Ishikawa (cell line): ENCODE data around the gene MTUS2.

Experiments
- FOXM1 ChIP-seq: IDR thresholded peaks from 2 replicates; pipeline ENCODE4 v1.6.1; 2012; ENCODE audit warnings: low read depth, borderline replicate concordance
- NFIC ChIP-seq: IDR thresholded peaks from 2 replicates; pipeline ENCODE4 v1.6.1; 2012
- RAD21 ChIP-seq: IDR thresholded peaks from 2 replicates; pipeline ENCODE4 v1.6.1; 2012; ENCODE audit warnings: low read depth
- TAF1 ChIP-seq: IDR thresholded peaks from 2 replicates; pipeline ENCODE4 v1.6.1; 2012; ENCODE audit warnings: low read depth, mild to moderate bottlenecking
- TCF12 ChIP-seq: IDR thresholded peaks from 2 replicates; pipeline ENCODE4 v1.6.1; 2012; ENCODE audit warnings: low read depth
- YY1 ChIP-seq: IDR thresholded peaks from 2 replicates; pipeline ENCODE4 v1.6.1; 2012; ENCODE audit warnings: low read depth
- TF ChIP-seq, protein P1 (sequence below): IDR thresholded peaks from 2 replicates; pipeline ENCODE4 v1.6.1; 2012
- TF ChIP-seq, protein P2 (sequence below): IDR thresholded peaks from 2 replicates; pipeline ENCODE4 v1.6.1; 2012; ENCODE audit warnings: low read depth, mild to moderate bottlenecking
- TF ChIP-seq, protein P3 (sequence below): IDR thresholded peaks from 2 replicates; pipeline ENCODE4 v1.6.1; 2012

DNA sequence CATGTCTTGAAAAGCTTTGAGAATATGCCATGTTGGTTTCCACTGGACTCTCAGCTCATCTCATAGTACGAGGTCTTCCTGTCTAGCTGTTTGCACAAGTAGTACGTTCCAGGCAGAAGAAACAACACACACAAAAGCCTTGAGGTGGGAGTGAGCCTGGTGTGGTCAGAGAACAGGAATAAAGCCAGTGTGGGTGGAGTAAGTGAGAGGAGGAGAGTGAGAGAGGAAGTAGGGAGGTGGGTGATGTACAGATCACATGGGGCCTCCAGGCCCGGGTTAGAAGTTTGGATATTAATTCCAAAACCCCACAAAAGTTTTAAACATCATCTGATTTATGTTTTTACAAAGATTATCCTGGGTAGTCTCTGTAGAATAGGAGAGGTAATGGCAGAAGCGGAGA lies 230.6 kb downstream of the MTUS2 start:
- TF ChIP-seq RAD21 (no peak), YY1 (no peak), TAF1 (no peak), TCF12 (no peak), NFIC (no peak), FOXM1 (no peak)
- TF ChIP-seq, protein P1, sequence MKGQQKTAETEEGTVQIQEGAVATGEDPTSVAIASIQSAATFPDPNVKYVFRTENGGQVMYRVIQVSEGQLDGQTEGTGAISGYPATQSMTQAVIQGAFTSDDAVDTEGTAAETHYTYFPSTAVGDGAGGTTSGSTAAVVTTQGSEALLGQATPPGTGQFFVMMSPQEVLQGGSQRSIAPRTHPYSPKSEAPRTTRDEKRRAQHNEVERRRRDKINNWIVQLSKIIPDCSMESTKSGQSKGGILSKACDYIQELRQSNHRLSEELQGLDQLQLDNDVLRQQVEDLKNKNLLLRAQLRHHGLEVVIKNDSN = no peak
- TF ChIP-seq, protein P2, sequence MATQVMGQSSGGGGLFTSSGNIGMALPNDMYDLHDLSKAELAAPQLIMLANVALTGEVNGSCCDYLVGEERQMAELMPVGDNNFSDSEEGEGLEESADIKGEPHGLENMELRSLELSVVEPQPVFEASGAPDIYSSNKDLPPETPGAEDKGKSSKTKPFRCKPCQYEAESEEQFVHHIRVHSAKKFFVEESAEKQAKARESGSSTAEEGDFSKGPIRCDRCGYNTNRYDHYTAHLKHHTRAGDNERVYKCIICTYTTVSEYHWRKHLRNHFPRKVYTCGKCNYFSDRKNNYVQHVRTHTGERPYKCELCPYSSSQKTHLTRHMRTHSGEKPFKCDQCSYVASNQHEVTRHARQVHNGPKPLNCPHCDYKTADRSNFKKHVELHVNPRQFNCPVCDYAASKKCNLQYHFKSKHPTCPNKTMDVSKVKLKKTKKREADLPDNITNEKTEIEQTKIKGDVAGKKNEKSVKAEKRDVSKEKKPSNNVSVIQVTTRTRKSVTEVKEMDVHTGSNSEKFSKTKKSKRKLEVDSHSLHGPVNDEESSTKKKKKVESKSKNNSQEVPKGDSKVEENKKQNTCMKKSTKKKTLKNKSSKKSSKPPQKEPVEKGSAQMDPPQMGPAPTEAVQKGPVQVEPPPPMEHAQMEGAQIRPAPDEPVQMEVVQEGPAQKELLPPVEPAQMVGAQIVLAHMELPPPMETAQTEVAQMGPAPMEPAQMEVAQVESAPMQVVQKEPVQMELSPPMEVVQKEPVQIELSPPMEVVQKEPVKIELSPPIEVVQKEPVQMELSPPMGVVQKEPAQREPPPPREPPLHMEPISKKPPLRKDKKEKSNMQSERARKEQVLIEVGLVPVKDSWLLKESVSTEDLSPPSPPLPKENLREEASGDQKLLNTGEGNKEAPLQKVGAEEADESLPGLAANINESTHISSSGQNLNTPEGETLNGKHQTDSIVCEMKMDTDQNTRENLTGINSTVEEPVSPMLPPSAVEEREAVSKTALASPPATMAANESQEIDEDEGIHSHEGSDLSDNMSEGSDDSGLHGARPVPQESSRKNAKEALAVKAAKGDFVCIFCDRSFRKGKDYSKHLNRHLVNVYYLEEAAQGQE = no peak
- TF ChIP-seq, protein P3, sequence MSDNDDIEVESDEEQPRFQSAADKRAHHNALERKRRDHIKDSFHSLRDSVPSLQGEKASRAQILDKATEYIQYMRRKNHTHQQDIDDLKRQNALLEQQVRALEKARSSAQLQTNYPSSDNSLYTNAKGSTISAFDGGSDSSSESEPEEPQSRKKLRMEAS = no peak
